GM23338 (cell line): ENCODE measurements around the gene BCAS3. TPM values are rescaled to one million over a fixed set of nuclear protein-coding genes. Genes with fewer than 3 reads are reported as not detected.
A peak's percentile ranks its signal among the peaks of the same experiment; 100 is the strongest.
"Not testable (repeated sequence)": the region's sequence is repeated elsewhere in the genome, so short reads cannot be mapped to it uniquely, and the experiment has no call there.

ENCODE experiments used
- ATAC-seq: fragments of 200-7000 bp; cut with Tn5 transposase; 3 replicates; pipeline ENCODE4 v1.9.1; 2020
- DNase-seq: peaks from one replicate; pipeline ENCODE4 v3.0.0-alpha.2; 2015; ENCODE audit warnings: low spot score
- H2AFZ ChIP-seq: fragments of 200-600 bp; sonication (generic); 2 replicates; pipeline ENCODE4 v1.8.0; 2016; ENCODE audit warnings: antibody characterized with exemption, mild to moderate bottlenecking, moderate library complexity
- H3F3A ChIP-seq: fragments of 200-600 bp; sonication (generic); replicated peaks from 2 replicates; pipeline ENCODE4 v1.8.0; 2017; ENCODE audit warnings: antibody characterized with exemption, mixed run types, low read depth
- H3K27ac ChIP-seq: fragments of 200-600 bp; sonication (generic); 2 replicates; pipeline ENCODE4 v1.6.1; 2016; ENCODE audit warnings: low read depth
- H3K27me3 ChIP-seq: fragments of 200-600 bp; sonication (generic); 2 replicates; pipeline ENCODE4 v1.8.0; 2016; ENCODE audit warnings: mild to moderate bottlenecking, mixed run types, moderate library complexity; ENCODE audit not compliant: insufficient read depth
- H3K36me3 ChIP-seq: fragments of 200-600 bp; sonication (generic); 2 replicates; pipeline ENCODE4 v1.8.0; 2016; ENCODE audit warnings: mild to moderate bottlenecking; ENCODE audit not compliant: insufficient read depth
- H3K4me1 ChIP-seq: fragments of 200-600 bp; sonication (generic); 2 replicates; pipeline ENCODE4 v1.8.0; 2016; ENCODE audit warnings: mild to moderate bottlenecking, moderate library complexity; ENCODE audit not compliant: insufficient read depth
- H3K4me2 ChIP-seq: fragments of 200-600 bp; sonication (generic); 2 replicates; pipeline ENCODE4 v1.7.1; 2017; ENCODE audit warnings: mixed run types
- H3K4me3 ChIP-seq: fragments of 200-600 bp; sonication (generic); 2 replicates; pipeline ENCODE4 v1.6.1; 2016; ENCODE audit warnings: mixed run types
- H3K79me2 ChIP-seq: fragments of 200-600 bp; sonication (generic); replicated peaks from 2 replicates; pipeline ENCODE4 v1.8.0; 2017; ENCODE audit warnings: mild to moderate bottlenecking; ENCODE audit not compliant: insufficient read depth
- H3K9me2 ChIP-seq: fragments of 200-600 bp; sonication (generic); 2 replicates; pipeline ENCODE4 v1.8.0; 2017; ENCODE audit not compliant: insufficient read depth
- H4K20me1 ChIP-seq: fragments of 200-600 bp; sonication (generic); replicated peaks from 2 replicates; pipeline ENCODE4 v1.8.0; 2017; ENCODE audit warnings: mild to moderate bottlenecking; ENCODE audit not compliant: insufficient read depth
- H3K27ac Mint-ChIP-seq: 2 replicates; pipeline ENCODE4 v1.8.0; 2020; ENCODE audit warnings: inconsistent platforms, mild to moderate bottlenecking, moderate library complexity, mixed read lengths
- H3K27me3 Mint-ChIP-seq: 3 replicates; pipeline ENCODE4 v1.8.0; 2022; ENCODE audit warnings: low read depth, mild to moderate bottlenecking, moderate library complexity, mixed read lengths, inconsistent platforms; ENCODE audit not compliant: insufficient read depth, poor library complexity
- H3K36me3 Mint-ChIP-seq: 3 replicates; pipeline ENCODE4 v1.8.0; 2021; ENCODE audit warnings: low read depth, mild to moderate bottlenecking, inconsistent platforms, moderate library complexity, mixed read lengths
- H3K4me1 Mint-ChIP-seq: 3 replicates; pipeline ENCODE4 v1.8.0; 2020; ENCODE audit warnings: mild to moderate bottlenecking, inconsistent platforms, mixed read lengths
- H3K4me3 Mint-ChIP-seq: 3 replicates; pipeline ENCODE4 v1.8.0; 2021; ENCODE audit warnings: moderate library complexity, mild to moderate bottlenecking, inconsistent platforms, mixed read lengths
- H3K9me3 Mint-ChIP-seq: 3 replicates; pipeline ENCODE4 v1.8.0; 2020; ENCODE audit warnings: moderate library complexity, mild to moderate bottlenecking, inconsistent platforms, mixed read lengths
- EZH2 ChIP-seq: fragments of 200-600 bp; sonication (generic); IDR thresholded peaks from one replicate; pipeline ENCODE4 v1.8.0; 2017; ENCODE audit warnings: antibody characterized with exemption, mild to moderate bottlenecking, low read depth; ENCODE audit not compliant: unreplicated experiment
- EZH2phosphoT487 ChIP-seq: fragments of 200-600 bp; sonication (generic); IDR thresholded peaks from one replicate; pipeline ENCODE4 v1.8.1; 2018; ENCODE audit warnings: antibody characterized with exemption; ENCODE audit not compliant: unreplicated experiment
- NANOG ChIP-seq: IDR thresholded peaks from 2 replicates; pipeline ENCODE4 v1.6.1; 2016; ENCODE audit warnings: antibody characterized with exemption, borderline replicate concordance
- POLR2AphosphoS5 ChIP-seq: IDR thresholded peaks from 2 replicates; pipeline ENCODE4 v1.6.1; 2016; ENCODE audit warnings: antibody characterized with exemption, low read depth
- ZNF114 ChIP-seq: fragments of 250-450 bp; sonication (Bioruptor Pico); IDR thresholded peaks from 2 replicates; pipeline ENCODE4 v1.5.0; 2020; ENCODE audit warnings: mild to moderate bottlenecking, moderate library complexity
- polyA plus RNA-seq: library from polyadenylated mRNA; unstranded; fragments of >200 nt; fragmentation: Nextera tagmentation; extraction: Ambion mirVana; gene quantifications from 2 replicates; pipeline ENCODE4 v1.2.1, GENCODE V29; 2016
- total RNA-seq: library from RNA; depleted of rRNA; stranded (reverse); fragments of >200 nt; shearing (Covaris generic); gene quantifications from 2 replicates; pipeline ENCODE4 v1.2.3, GENCODE V29; 2014
- TF ChIP-seq, protein P1 (sequence below): IDR thresholded peaks from one replicate; pipeline ENCODE4 v1.6.1; 2018; ENCODE audit warnings: antibody characterized with exemption; ENCODE audit not compliant: unreplicated experiment
- TF ChIP-seq, protein P2 (sequence below): fragments of 250-450 bp; sonication (Bioruptor Pico); IDR thresholded peaks from 2 replicates; pipeline ENCODE4 v1.5.0; 2020; ENCODE audit warnings: mild to moderate bottlenecking, moderate library complexity

The BCAS3 gene
- total and polyA plus RNA-seq, 2 experiments from 2014 or later = 8.2 to 28.0 TPM

DNA sequence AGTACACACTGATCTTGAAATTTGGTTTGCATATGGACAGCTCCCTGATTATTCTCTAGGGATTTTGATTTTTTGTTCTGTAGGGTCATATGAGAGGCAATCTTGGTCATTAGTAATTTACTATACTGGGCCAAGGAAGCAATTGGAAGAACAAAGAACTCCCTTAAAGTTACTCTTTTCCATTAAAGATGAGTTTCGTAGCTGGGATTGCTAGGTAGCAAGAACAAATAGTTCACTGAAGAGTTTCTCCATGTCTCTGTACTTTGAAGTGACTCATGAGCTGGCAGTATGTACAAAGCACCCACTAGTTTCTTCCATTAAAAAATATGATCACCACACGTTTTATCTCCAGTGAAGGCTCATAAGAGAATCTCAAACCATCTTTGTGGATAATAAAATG, 6.2 kb upstream of the BCAS3 start (continued):
- TF ChIP-seq, protein P1, sequence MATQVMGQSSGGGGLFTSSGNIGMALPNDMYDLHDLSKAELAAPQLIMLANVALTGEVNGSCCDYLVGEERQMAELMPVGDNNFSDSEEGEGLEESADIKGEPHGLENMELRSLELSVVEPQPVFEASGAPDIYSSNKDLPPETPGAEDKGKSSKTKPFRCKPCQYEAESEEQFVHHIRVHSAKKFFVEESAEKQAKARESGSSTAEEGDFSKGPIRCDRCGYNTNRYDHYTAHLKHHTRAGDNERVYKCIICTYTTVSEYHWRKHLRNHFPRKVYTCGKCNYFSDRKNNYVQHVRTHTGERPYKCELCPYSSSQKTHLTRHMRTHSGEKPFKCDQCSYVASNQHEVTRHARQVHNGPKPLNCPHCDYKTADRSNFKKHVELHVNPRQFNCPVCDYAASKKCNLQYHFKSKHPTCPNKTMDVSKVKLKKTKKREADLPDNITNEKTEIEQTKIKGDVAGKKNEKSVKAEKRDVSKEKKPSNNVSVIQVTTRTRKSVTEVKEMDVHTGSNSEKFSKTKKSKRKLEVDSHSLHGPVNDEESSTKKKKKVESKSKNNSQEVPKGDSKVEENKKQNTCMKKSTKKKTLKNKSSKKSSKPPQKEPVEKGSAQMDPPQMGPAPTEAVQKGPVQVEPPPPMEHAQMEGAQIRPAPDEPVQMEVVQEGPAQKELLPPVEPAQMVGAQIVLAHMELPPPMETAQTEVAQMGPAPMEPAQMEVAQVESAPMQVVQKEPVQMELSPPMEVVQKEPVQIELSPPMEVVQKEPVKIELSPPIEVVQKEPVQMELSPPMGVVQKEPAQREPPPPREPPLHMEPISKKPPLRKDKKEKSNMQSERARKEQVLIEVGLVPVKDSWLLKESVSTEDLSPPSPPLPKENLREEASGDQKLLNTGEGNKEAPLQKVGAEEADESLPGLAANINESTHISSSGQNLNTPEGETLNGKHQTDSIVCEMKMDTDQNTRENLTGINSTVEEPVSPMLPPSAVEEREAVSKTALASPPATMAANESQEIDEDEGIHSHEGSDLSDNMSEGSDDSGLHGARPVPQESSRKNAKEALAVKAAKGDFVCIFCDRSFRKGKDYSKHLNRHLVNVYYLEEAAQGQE = no peak

DNA sequence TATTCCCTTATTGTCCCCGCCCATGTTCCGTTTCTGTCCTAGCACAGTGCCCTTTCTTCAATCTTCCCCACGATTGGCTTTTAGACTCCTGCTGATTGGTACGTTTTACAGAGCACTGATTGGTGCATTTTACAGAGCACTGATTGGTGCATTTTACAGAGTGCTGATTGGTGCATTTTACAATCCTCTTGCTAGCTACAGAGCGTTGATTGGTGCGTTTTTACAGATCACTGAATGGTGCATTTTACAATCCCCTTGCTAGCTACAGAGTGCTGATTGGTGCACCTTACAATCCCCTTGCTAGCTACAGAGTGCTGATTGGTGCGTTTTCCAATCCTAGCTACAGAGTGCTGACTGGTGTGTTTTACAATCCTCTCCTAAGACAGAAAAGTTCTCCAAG, 3.0 kb upstream of the BCAS3 start:
- not testable (repeated sequence) for H3K9me3 Mint-ChIP-seq, H3K36me3 Mint-ChIP-seq, H3K4me2 ChIP-seq, H2AFZ ChIP-seq, H3K79me2 ChIP-seq, H3K27ac Mint-ChIP-seq, H3K27ac ChIP-seq, H3F3A ChIP-seq, H3K27me3 ChIP-seq, H3K4me3 ChIP-seq, H3K27me3 Mint-ChIP-seq, H3K9me2 ChIP-seq, H3K4me3 Mint-ChIP-seq, H4K20me1 ChIP-seq, ATAC-seq, H3K36me3 ChIP-seq, H3K4me1 ChIP-seq
- H3K4me1 Mint-ChIP-seq = peaks cover 12% of the 10 kb centered on the region; the same call in 2 of the 3 replicates
- peak; percentile 7 for DNase-seq

DNA sequence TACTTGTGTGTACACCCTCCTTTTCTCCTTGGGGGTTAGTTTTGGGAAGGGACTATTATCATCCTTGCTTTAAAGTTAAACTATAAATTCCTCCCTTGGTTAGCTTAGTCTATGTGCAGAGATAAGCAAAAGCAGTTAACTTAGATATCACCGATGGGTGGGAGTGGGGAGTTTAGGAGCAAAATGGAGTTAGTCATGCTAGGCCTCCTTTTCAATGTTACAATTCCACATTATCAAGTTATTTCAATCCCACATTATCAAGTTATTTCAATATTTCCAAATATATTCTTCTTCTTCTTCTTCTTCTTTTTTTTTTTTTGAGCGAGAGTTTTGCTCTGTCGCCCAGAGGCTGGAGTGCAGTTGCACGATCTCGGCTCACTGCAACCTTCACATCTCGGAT, 1.7 kb upstream of the BCAS3 start:
- Histone ChIP-seq H3K36me3 (no peaks in the 10 kb centered on the region), H3K4me1 (no peaks in the 10 kb centered on the region), H3K27me3 (no peaks in the 10 kb centered on the region), H4K20me1 (no peaks in the 10 kb centered on the region), H3K79me2 (no peaks in the 10 kb centered on the region), H3F3A (no peaks in the 10 kb centered on the region), H3K4me3 (no peak overlapping the region), H3K27ac (no peak overlapping the region), H2AFZ (no peak overlapping the region), H3K4me2 (no peak overlapping the region), H3K9me2 (no peaks in the 10 kb centered on the region)
- H3K9me3 Mint-ChIP-seq = peaks cover 9% of the 10 kb centered on the region; the same call in 1 of the 3 replicates
- no peak for ATAC-seq
- H3K36me3 Mint-ChIP-seq = no peaks in the 10 kb centered on the region
- DNase-seq = no peak
- peaks cover 2% of the 10 kb centered on the region for H3K27me3 Mint-ChIP-seq
- H3K4me1 Mint-ChIP-seq = peaks cover 12% of the 10 kb centered on the region; the same call in 2 of the 3 replicates
- H3K4me3 Mint-ChIP-seq = peak overlapping the region; percentile 50; the same call in 1 of the 3 replicates
- H3K27ac Mint-ChIP-seq = no peak overlapping the region
- no peak for TF ChIP-seq POLR2AphosphoS5
- TF ChIP-seq ZNF114 (CRISPR knock-in tag) = no peak
- TF ChIP-seq NANOG = no peak
- TF ChIP-seq, protein P2, sequence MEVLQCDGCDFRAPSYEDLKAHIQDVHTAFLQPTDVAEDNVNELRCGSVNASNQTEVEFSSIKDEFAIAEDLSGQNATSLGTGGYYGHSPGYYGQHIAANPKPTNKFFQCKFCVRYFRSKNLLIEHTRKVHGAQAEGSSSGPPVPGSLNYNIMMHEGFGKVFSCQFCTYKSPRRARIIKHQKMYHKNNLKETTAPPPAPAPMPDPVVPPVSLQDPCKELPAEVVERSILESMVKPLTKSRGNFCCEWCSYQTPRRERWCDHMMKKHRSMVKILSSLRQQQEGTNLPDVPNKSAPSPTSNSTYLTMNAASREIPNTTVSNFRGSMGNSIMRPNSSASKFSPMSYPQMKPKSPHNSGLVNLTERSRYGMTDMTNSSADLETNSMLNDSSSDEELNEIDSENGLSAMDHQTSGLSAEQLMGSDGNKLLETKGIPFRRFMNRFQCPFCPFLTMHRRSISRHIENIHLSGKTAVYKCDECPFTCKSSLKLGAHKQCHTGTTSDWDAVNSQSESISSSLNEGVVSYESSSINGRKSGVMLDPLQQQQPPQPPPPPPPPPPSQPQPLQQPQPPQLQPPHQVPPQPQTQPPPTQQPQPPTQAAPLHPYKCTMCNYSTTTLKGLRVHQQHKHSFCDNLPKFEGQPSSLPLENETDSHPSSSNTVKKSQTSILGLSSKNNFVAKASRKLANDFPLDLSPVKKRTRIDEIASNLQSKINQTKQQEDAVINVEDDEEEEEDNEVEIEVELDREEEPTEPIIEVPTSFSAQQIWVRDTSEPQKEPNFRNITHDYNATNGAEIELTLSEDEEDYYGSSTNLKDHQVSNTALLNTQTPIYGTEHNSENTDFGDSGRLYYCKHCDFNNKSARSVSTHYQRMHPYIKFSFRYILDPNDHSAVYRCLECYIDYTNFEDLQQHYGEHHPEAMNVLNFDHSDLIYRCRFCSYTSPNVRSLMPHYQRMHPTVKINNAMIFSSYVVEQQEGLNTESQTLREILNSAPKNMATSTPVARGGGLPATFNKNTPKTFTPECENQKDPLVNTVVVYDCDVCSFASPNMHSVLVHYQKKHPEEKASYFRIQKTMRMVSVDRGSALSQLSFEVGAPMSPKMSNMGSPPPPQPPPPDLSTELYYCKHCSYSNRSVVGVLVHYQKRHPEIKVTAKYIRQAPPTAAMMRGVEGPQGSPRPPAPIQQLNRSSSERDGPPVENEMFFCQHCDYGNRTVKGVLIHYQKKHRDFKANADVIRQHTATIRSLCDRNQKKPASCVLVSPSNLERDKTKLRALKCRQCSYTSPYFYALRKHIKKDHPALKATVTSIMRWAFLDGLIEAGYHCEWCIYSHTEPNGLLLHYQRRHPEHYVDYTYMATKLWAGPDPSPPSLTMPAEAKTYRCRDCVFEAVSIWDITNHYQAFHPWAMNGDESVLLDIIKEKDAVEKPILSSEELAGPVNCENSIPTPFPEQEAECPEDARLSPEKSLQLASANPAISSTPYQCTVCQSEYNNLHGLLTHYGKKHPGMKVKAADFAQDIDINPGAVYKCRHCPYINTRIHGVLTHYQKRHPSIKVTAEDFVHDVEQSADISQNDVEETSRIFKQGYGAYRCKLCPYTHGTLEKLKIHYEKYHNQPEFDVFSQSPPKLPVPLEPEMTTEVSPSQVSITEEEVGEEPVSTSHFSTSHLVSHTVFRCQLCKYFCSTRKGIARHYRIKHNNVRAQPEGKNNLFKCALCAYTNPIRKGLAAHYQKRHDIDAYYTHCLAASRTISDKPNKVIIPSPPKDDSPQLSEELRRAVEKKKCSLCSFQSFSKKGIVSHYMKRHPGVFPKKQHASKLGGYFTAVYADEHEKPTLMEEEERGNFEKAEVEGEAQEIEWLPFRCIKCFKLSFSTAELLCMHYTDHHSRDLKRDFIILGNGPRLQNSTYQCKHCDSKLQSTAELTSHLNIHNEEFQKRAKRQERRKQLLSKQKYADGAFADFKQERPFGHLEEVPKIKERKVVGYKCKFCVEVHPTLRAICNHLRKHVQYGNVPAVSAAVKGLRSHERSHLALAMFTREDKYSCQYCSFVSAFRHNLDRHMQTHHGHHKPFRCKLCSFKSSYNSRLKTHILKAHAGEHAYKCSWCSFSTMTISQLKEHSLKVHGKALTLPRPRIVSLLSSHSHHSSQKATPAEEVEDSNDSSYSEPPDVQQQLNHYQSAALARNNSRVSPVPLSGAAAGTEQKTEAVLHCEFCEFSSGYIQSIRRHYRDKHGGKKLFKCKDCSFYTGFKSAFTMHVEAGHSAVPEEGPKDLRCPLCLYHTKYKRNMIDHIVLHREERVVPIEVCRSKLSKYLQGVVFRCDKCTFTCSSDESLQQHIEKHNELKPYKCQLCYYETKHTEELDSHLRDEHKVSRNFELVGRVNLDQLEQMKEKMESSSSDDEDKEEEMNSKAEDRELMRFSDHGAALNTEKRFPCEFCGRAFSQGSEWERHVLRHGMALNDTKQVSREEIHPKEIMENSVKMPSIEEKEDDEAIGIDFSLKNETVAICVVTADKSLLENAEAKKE (CRISPR knock-in tag) = no peak
- TF ChIP-seq, protein P1 = no peak
- no peak for TF ChIP-seq EZH2
- no peak for TF ChIP-seq EZH2phosphoT487
